Measurements from ENCODE around the gene SHLD2. TPM values are rescaled to one million over a fixed set of nuclear protein-coding genes. Genes with fewer than 3 reads are reported as not detected.

Gene SHLD2
- total RNA-seq, 1 donor from 2014 or later = 29.3 TPM

GRCh38 chr10:87054373-87055295 is 40.4 kb upstream of the SHLD2 start:
- peaks cover 28% of the 10 kb centered on the region for H3K4me1 Mint-ChIP-seq (ENCODE audit: unreplicated experiment)

DNA sequence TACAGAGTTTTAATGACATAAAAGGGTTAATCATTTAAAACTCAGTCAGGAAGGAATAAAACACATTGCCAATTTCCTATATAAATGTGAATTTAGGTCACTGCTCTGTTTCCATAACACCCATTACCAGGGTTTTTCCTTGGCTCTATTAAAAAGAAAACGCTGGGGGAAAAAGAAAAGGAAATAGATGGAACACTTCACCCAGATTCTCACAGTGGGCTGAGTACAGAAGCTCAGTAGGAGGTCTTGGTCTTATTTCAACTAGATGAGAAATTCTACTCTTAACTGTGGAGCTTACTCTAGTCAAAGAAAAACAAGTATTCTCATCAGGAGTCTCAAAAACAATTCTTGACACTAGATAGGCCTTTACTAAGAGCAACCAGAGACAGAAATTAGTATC is 36.8 kb upstream of the SHLD2 start:
- no peak for DNase-seq (ENCODE audit: extremely low spot score, unreplicated experiment)
- Mint-ChIP-seq H3K4me3 (ENCODE audit: unreplicated experiment) (peak overlapping the region; percentile 7), H3K4me1 (ENCODE audit: unreplicated experiment) (peaks cover 35% of the 10 kb centered on the region), H3K27ac (ENCODE audit: unreplicated experiment) (peak overlapping the region; percentile 91), H3K9me3 (ENCODE audit: unreplicated experiment) (no peaks in the 10 kb centered on the region), H3K36me3 (ENCODE audit: unreplicated experiment) (peaks cover 35% of the 10 kb centered on the region), H3K27me3 (ENCODE audit: unreplicated experiment) (no peaks in the 10 kb centered on the region)
- TF ChIP-seq, protein P1, sequence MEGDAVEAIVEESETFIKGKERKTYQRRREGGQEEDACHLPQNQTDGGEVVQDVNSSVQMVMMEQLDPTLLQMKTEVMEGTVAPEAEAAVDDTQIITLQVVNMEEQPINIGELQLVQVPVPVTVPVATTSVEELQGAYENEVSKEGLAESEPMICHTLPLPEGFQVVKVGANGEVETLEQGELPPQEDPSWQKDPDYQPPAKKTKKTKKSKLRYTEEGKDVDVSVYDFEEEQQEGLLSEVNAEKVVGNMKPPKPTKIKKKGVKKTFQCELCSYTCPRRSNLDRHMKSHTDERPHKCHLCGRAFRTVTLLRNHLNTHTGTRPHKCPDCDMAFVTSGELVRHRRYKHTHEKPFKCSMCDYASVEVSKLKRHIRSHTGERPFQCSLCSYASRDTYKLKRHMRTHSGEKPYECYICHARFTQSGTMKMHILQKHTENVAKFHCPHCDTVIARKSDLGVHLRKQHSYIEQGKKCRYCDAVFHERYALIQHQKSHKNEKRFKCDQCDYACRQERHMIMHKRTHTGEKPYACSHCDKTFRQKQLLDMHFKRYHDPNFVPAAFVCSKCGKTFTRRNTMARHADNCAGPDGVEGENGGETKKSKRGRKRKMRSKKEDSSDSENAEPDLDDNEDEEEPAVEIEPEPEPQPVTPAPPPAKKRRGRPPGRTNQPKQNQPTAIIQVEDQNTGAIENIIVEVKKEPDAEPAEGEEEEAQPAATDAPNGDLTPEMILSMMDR (IDR thresholded peaks at IDR 0.05) = no peak

More at GRCh38 chr10:87054373-87055295, 40.4 kb upstream of the SHLD2 start:
- no peak for DNase-seq (ENCODE audit: extremely low spot score, unreplicated experiment)
- TF ChIP-seq, protein P1 (IDR thresholded peaks at IDR 0.05) = no peak
- Mint-ChIP-seq H3K27ac (ENCODE audit: unreplicated experiment) (no peak overlapping the region), H3K4me3 (ENCODE audit: unreplicated experiment) (no peak overlapping the region), H3K36me3 (ENCODE audit: unreplicated experiment) (peaks cover 26% of the 10 kb centered on the region), H3K9me3 (ENCODE audit: unreplicated experiment) (no peaks in the 10 kb centered on the region), H3K27me3 (ENCODE audit: unreplicated experiment) (no peaks in the 10 kb centered on the region)

- H3K9me3 Mint-ChIP-seq (ENCODE audit: unreplicated experiment) = no peaks in the 10 kb centered on the region
- H3K4me3 Mint-ChIP-seq (ENCODE audit: unreplicated experiment) = no peak overlapping the region
- peaks cover 46% of the 10 kb centered on the region for H3K36me3 Mint-ChIP-seq (ENCODE audit: unreplicated experiment)
- H3K4me1 Mint-ChIP-seq (ENCODE audit: unreplicated experiment) = peaks cover 35% of the 10 kb centered on the region
- peak overlapping the region; percentile 91 for H3K27ac Mint-ChIP-seq (ENCODE audit: unreplicated experiment)
- H3K27me3 Mint-ChIP-seq (ENCODE audit: unreplicated experiment) = no peaks in the 10 kb centered on the region
- TF ChIP-seq, protein P1 (IDR thresholded peaks at IDR 0.05) = no peak
- DNase-seq (ENCODE audit: extremely low spot score, unreplicated experiment) = no peak
Measured at GRCh38 chr10:87059401-87059800, 35.6 kb upstream of the SHLD2 start.

GRCh38 chr10:87060280-87060928 is 34.6 kb upstream of the SHLD2 start:
- Mint-ChIP-seq H3K9me3 (ENCODE audit: unreplicated experiment) (no peaks in the 10 kb centered on the region), H3K36me3 (ENCODE audit: unreplicated experiment) (peaks cover 49% of the 10 kb centered on the region), H3K4me3 (ENCODE audit: unreplicated experiment) (no peak overlapping the region), H3K27me3 (ENCODE audit: unreplicated experiment) (no peaks in the 10 kb centered on the region), H3K27ac (ENCODE audit: unreplicated experiment) (no peak overlapping the region), H3K4me1 (ENCODE audit: unreplicated experiment) (peaks cover 35% of the 10 kb centered on the region)
- TF ChIP-seq, protein P1 (IDR thresholded peaks at IDR 0.05) = no peak
- no peak for DNase-seq (ENCODE audit: extremely low spot score, unreplicated experiment)

- DNase-seq (ENCODE audit: extremely low spot score, unreplicated experiment) = no peak
- Mint-ChIP-seq H3K9me3 (ENCODE audit: unreplicated experiment) (no peaks in the 10 kb centered on the region), H3K4me1 (ENCODE audit: unreplicated experiment) (peaks cover 8% of the 10 kb centered on the region), H3K27ac (ENCODE audit: unreplicated experiment) (no peak overlapping the region), H3K4me3 (ENCODE audit: unreplicated experiment) (no peak overlapping the region), H3K36me3 (ENCODE audit: unreplicated experiment) (peaks cover 65% of the 10 kb centered on the region), H3K27me3 (ENCODE audit: unreplicated experiment) (no peaks in the 10 kb centered on the region)
- TF ChIP-seq, protein P1 (IDR thresholded peaks at IDR 0.05) = no peak
Measured at GRCh38 chr10:87064651-87065050, 30.4 kb upstream of the SHLD2 start.

Measured in osteocyte (in vitro differentiated cells).